Measurements from ENCODE around the gene PLEKHM1.
"Not testable (repeated sequence)": the region's sequence is repeated elsewhere in the genome, so short reads cannot be mapped to it uniquely, and the experiment has no call there.

The PLEKHM1 gene

GRCh38 chr17:45460422-45460821 lies 30.1 kb downstream of the PLEKHM1 start:
- not testable (repeated sequence) for DNase-seq

- DNase-seq: not testable (repeated sequence)
Observed at GRCh38 chr17:45454341-45454740, 36.2 kb downstream of the PLEKHM1 start.

- not testable (repeated sequence) for DNase-seq
Observed at GRCh38 chr17:45453731-45454130, 36.8 kb downstream of the PLEKHM1 start.

- DNase-seq: not testable (repeated sequence)
Observed at GRCh38 chr17:45453225-45453534, 37.3 kb downstream of the PLEKHM1 start.

- DNase-seq: not testable (repeated sequence)
Observed at GRCh38 chr17:45452329-45453224, 37.9 kb downstream of the PLEKHM1 start.

GRCh38 chr17:45451660-45452059 lies 38.9 kb downstream of the PLEKHM1 start:
- not testable (repeated sequence) for DNase-seq

- no peak for DNase-seq
Observed at GRCh38 chr17:45451131-45451530, 39.4 kb downstream of the PLEKHM1 start.

DNA sequence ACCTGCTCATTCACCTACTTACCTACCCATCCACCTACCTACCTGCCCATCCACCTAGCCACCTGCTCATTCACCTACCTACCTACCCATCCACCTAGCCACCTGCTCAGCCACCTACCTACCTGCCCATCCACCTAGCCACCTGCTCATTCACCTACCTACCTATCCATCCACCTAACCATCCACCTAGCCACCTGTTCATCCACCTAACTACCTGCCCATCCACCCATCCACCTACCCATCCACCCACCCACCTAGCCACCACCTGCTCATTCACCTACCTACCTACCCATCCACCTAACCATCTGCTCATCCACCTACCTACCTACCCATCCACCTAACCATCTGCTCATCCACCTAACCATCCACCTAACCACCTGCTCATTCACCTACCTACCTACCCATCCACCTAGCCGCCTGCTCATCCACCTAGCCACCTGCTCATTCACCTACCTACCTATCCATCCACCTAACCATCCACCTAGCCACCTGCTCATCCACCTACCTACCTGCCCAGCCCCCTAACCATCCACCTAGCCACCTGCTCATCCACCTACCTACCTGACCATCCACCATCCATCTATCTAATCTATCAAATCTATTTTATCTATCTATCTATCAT lies 40.7 kb downstream of the PLEKHM1 start:
- DNase-seq: not testable (repeated sequence)

- DNase-seq: not testable (repeated sequence)
Observed at GRCh38 chr17:45449260-45449659, 41.3 kb downstream of the PLEKHM1 start.

- not testable (repeated sequence) for DNase-seq
Observed at GRCh38 chr17:45448483-45448882, 42.0 kb downstream of the PLEKHM1 start.

GRCh38 chr17:45448066-45448465 lies 42.5 kb downstream of the PLEKHM1 start:
- DNase-seq: peak; percentile 10

- DNase-seq: not testable (repeated sequence)
Observed at GRCh38 chr17:45447650-45448049, 42.9 kb downstream of the PLEKHM1 start.

- not testable (repeated sequence) for DNase-seq
Observed at GRCh38 chr17:45446872-45447625, 43.5 kb downstream of the PLEKHM1 start.

GRCh38 chr17:45445901-45446743 lies 44.4 kb downstream of the PLEKHM1 start:
- peak; percentile 42 for DNase-seq

- DNase-seq: not testable (repeated sequence)
Observed at GRCh38 chr17:45444856-45445820, 45.4 kb downstream of the PLEKHM1 start.

GRCh38 chr17:45444301-45444700 lies 46.2 kb downstream of the PLEKHM1 start:
- DNase-seq: not testable (repeated sequence)

DNA sequence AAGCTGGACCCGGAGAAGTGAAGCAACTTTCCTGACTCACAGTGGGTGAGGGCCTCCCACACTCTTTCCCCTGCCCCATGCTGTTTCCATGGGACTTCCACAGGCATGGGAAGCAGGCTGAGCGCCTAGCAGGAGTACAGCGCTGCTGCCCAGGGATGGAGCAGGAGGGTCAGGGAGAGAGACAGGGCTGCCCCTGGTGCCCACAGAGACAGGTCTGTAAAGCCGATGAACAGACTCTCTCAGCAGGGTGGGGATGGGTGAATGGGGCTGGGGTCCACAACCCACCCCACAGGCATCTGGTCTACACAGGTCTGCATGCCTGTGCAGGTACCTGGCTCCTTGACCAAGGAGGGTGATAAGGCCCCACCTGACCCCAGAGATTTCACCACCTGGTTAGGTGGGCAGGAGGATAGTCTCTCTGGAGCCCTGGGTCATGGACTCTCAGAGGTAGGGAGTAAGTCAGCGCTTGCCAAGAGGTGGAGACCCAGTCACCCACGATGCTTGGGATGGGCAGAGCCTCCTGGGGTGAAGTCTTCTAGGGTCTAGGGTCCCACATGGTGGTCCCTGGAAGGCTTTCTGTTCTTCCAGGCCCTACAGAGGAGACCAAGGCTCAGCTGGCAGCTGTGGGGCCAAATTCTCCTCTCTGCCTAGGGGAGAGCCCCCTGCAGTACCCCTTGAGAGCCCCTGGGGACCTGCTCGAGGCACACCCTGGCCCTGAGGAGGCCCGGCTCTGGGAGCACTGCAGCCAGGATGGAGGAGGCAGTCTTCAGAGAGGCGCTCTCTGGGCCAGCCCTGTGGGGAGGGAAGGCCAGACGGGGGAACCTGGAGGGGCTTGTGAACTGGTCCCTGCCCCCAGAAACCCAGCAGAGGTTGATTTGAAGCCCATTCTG lies 46.9 kb downstream of the PLEKHM1 start:
- DNase-seq: not testable (repeated sequence)

DNA sequence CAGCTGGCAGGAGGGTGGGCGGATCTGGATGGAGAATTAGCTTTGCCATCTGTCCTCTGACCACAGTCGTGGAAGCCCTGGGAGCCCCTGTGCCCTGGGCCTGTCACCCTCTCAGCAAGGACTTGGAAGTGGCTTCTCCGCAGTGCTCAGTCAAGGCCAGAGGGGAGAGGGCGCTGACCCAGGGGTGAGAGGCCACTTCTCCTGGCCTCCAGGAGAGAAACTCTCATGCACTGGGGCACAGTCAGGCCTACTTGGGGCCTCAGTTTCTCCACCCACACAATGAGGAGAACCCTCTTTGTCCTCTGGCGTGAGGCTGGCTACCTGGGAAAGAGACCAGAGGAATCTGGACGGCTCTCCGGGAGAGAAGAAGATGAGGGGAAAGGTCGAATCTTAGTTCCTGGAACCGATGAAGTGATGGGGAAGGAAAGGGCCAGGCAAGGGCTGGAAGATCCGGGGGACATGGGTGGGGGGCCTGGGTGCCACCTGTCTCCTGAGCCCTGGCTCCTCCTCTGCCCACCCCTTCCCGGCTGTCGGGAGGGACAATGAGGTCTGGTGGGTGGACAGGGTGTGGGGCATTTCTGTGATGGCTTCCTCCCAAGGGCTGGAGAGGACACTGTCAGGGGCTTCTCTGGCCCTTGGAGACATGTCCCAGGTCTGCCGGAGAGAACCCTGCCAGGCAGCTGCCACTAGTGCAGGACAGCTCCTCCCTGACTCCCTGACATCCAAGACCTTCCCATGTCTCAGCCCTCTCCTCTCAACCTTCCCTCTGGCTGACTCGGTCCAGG lies 48.8 kb downstream of the PLEKHM1 start:
- no peak for DNase-seq

- not testable (repeated sequence) for DNase-seq
Observed at GRCh38 chr17:45440839-45441515, 49.5 kb downstream of the PLEKHM1 start.
